ENCODE measurements around the gene HAPLN3. TPM values are rescaled to one million over a fixed set of nuclear protein-coding genes. Genes with fewer than 3 reads are reported as not detected.

The HAPLN3 gene
- total and polyA plus RNA-seq, 4 experiments from 2014 or later = 40.7 to 126 (median 84.6) TPM

- H3K9me3 ChIP-seq (ENCODE audit: control insufficient read depth in 1 of 2, low read length in 2 of 2) = no peaks in the 10 kb centered on the region
- peaks cover 50 to 54% of the 10 kb centered on the region in 2 donors for H3K36me3 Mint-ChIP-seq
Observed at GRCh38 chr15:88876573-88876972, 18.8 kb downstream of the HAPLN3 start.

GRCh38 chr15:88874684-88875083 is 20.7 kb downstream of the HAPLN3 start:
- no peak overlapping the region for H3K4me3 Mint-ChIP-seq
- peak overlapping the region in 1 of 7 donors; percentile 64 for H3K27ac Mint-ChIP-seq
- Histone ChIP-seq H3K9me3 (ENCODE audit: control insufficient read depth in 1 of 2, low read length in 2 of 2) (no peaks in the 10 kb centered on the region), H3K4me1 (ENCODE audit: insufficient read depth, low read length) (no peaks in the 10 kb centered on the region), H3K27me3 (ENCODE audit: insufficient read depth, low read length) (no peaks in the 10 kb centered on the region), H3K4me3 (ENCODE audit: low read length in 2 of 2) (no peak overlapping the region), H3K27ac (ENCODE audit: low read depth, low read length) (no peak overlapping the region), H3K36me3 (ENCODE audit: insufficient read depth, low read length) (peaks cover 20% of the 10 kb centered on the region)
- intact Hi-C loops (cut with micrococcal nuclease) = no loop called here
- H3K27me3 Mint-ChIP-seq = no peaks in the 10 kb centered on the region
- ChIA-PET POLR2A (ENCODE audit: partially characterized antibody) (no interaction called here), CTCF (ENCODE audit: partially characterized antibody) (no interaction called here)
- DNase-seq = no peak
- H3K4me1 Mint-ChIP-seq = peaks cover 0 to 5% (median 0%) of the 10 kb centered on the region in 4 donors
- H3K36me3 Mint-ChIP-seq = peaks cover 37 to 38% of the 10 kb centered on the region in 2 donors
- H3K9me3 Mint-ChIP-seq = no peaks in the 10 kb centered on the region

More at GRCh38 chr15:88876573-88876972, 18.8 kb downstream of the HAPLN3 start:
- POLR2A ChIA-PET (ENCODE audit: partially characterized antibody) = no interaction called here
- Mint-ChIP-seq H3K27me3 (no peaks in the 10 kb centered on the region), H3K4me1 (peaks cover 0 to 5% (median 0%) of the 10 kb centered on the region in 4 donors), H3K9me3 (no peaks in the 10 kb centered on the region), H3K4me3 (no peak overlapping the region), H3K27ac (no peak overlapping the region)
- no peak for DNase-seq
- H3K36me3 ChIP-seq (ENCODE audit: insufficient read depth, low read length) = peaks cover 36% of the 10 kb centered on the region
- H3K27me3 ChIP-seq (ENCODE audit: insufficient read depth, low read length) = no peaks in the 10 kb centered on the region
- intact Hi-C loops (cut with micrococcal nuclease) = no loop called here
- no peaks in the 10 kb centered on the region for H3K4me1 ChIP-seq (ENCODE audit: insufficient read depth, low read length)
- CTCF ChIA-PET (ENCODE audit: partially characterized antibody) = interaction anchor here (0.9 kb wide), 1 partner anchor 244 kb away, joined by 3 read pairs; no protein-coding TSS in a partner anchor
- H3K4me3 ChIP-seq (ENCODE audit: low read length in 2 of 2) = no peak overlapping the region
- no peak overlapping the region for H3K27ac ChIP-seq (ENCODE audit: low read depth, low read length)

DNA sequence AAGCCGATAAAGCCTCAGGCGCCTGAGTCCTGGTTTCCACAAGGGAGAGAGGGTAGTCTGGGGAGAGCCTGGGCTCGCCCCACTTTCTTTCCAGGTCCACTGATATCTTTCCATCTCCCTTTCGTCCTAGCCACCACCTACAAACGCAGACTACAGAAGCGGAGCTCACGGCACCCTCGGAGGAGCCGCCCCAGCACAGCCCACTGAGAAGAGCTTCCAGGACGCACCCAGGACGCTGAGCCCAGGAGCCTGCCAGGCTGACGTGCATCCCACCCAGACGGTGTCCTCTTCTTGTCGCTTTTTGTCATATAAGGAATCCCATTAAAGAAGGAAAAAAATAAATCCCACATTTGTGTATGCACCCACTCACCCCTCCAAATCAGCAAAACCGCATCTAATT is 21.1 kb downstream of the HAPLN3 start:
- Mint-ChIP-seq H3K27me3 (no peaks in the 10 kb centered on the region), H3K4me3 (no peak overlapping the region), H3K36me3 (peaks cover 33 to 34% of the 10 kb centered on the region in 2 donors), H3K4me1 (peaks cover 0 to 5% (median 0%) of the 10 kb centered on the region in 4 donors), H3K9me3 (no peaks in the 10 kb centered on the region), H3K27ac (peak overlapping the region in 1 of 7 donors; percentile 64)
- Histone ChIP-seq H3K4me3 (ENCODE audit: low read length in 2 of 2) (no peak overlapping the region), H3K9me3 (ENCODE audit: control insufficient read depth in 1 of 2, low read length in 2 of 2) (no peaks in the 10 kb centered on the region), H3K27me3 (ENCODE audit: insufficient read depth, low read length) (no peaks in the 10 kb centered on the region), H3K27ac (ENCODE audit: low read depth, low read length) (no peak overlapping the region), H3K4me1 (ENCODE audit: insufficient read depth, low read length) (no peaks in the 10 kb centered on the region), H3K36me3 (ENCODE audit: insufficient read depth, low read length) (peaks cover 18% of the 10 kb centered on the region)
- CTCF ChIA-PET (ENCODE audit: partially characterized antibody) = interaction anchor here (0.6 kb wide), 1 partner anchor 60 kb away, joined by 3 read pairs; no protein-coding TSS in a partner anchor
- intact Hi-C loops (cut with micrococcal nuclease) = no loop called here
- POLR2A ChIA-PET (ENCODE audit: partially characterized antibody) = no interaction called here
- DNase-seq = no peak

DNA sequence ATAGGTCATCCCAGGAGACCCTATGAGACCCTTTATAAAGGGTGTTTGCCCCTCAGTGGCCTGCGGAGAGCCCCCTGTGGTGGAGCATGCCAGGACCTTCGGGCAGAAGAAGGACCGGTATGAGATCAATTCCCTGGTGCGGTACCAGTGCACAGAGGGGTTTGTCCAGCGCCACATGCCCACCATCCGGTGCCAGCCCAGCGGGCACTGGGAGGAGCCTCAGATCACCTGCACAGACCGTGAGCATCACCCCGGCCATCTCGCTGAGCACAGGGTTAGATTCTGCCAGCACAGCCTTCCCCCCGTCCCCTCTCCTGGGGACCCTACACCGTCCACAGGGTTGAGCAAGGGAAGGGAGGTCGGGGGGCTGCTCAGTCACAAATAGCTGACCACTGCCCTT is 21.6 kb downstream of the HAPLN3 start:
- H3K36me3 Mint-ChIP-seq = peaks cover 30 to 33% of the 10 kb centered on the region in 2 donors
- Histone ChIP-seq H3K4me3 (ENCODE audit: low read length in 2 of 2) (no peak overlapping the region), H3K27me3 (ENCODE audit: insufficient read depth, low read length) (no peaks in the 10 kb centered on the region), H3K9me3 (ENCODE audit: control insufficient read depth in 1 of 2, low read length in 2 of 2) (no peaks in the 10 kb centered on the region), H3K4me1 (ENCODE audit: insufficient read depth, low read length) (no peaks in the 10 kb centered on the region), H3K27ac (ENCODE audit: low read depth, low read length) (no peak overlapping the region), H3K36me3 (ENCODE audit: insufficient read depth, low read length) (peaks cover 18% of the 10 kb centered on the region)
- POLR2A ChIA-PET (ENCODE audit: partially characterized antibody) = no interaction called here
- intact Hi-C loops (cut with micrococcal nuclease) = no loop called here
- no peaks in the 10 kb centered on the region for H3K27me3 Mint-ChIP-seq
- peaks cover 0 to 5% (median 0%) of the 10 kb centered on the region in 4 donors for H3K4me1 Mint-ChIP-seq
- CTCF ChIA-PET (ENCODE audit: partially characterized antibody) = interaction anchor here (0.6 kb wide), 1 partner anchor 59 kb away, joined by 3 read pairs; no protein-coding TSS in a partner anchor
- no peak for DNase-seq
- H3K9me3 Mint-ChIP-seq = peaks cover 0 to 1% (median 0%) of the 10 kb centered on the region in 8 donors
- no peak overlapping the region for H3K4me3 Mint-ChIP-seq
- H3K27ac Mint-ChIP-seq = no peak overlapping the region

- intact Hi-C loops (cut with micrococcal nuclease) = no loop called here
- Mint-ChIP-seq H3K9me3 (peaks cover 0 to 2% (median 0%) of the 10 kb centered on the region in 8 donors), H3K4me1 (peaks cover 0 to 5% (median 0%) of the 10 kb centered on the region in 4 donors), H3K36me3 (peaks cover 27% of the 10 kb centered on the region in 2 donors), H3K27ac (no peak overlapping the region), H3K4me3 (no peak overlapping the region), H3K27me3 (no peaks in the 10 kb centered on the region)
- ChIA-PET POLR2A (ENCODE audit: partially characterized antibody) (no interaction called here), CTCF (ENCODE audit: partially characterized antibody) (no interaction called here)
- H3K27ac ChIP-seq (ENCODE audit: low read depth, low read length) = no peak overlapping the region
- H3K36me3 ChIP-seq (ENCODE audit: insufficient read depth, low read length) = peaks cover 9% of the 10 kb centered on the region
- no peaks in the 10 kb centered on the region for H3K4me1 ChIP-seq (ENCODE audit: insufficient read depth, low read length)
- H3K4me3 ChIP-seq (ENCODE audit: low read length in 2 of 2) = no peak overlapping the region
- H3K27me3 ChIP-seq (ENCODE audit: insufficient read depth, low read length) = no peaks in the 10 kb centered on the region
- DNase-seq = no peak
- no peaks in the 10 kb centered on the region for H3K9me3 ChIP-seq (ENCODE audit: control insufficient read depth in 1 of 2, low read length in 2 of 2)
Observed at GRCh38 chr15:88872706-88873105, 22.6 kb downstream of the HAPLN3 start.

DNA sequence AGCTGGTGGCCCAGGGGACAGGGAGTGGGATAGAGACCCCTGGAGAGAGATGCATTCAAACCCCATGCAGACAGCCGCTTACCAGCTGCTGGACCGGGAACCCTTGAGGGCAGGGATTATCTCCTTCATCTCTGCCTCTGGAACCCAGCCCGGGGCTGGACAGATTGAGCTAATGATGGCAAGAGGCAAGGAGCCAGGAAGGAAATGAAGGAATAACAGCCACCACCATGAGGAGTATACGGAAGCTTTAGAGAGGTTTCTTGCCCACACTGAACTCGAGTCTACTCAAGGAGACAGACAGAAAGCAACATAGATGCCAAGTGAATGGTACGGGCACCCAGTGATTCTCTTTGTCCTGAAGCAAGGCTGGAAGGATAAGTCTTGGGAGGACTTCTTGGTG is 23.2 kb downstream of the HAPLN3 start:
- H3K4me1 ChIP-seq (ENCODE audit: insufficient read depth, low read length) = no peaks in the 10 kb centered on the region
- H3K27me3 ChIP-seq (ENCODE audit: insufficient read depth, low read length) = no peaks in the 10 kb centered on the region
- CTCF ChIA-PET (ENCODE audit: partially characterized antibody) = interaction anchor here (0.8 kb wide), 1 partner anchor 14 kb away, joined by 3 read pairs; no protein-coding TSS in a partner anchor
- peaks cover 0 to 5% (median 0%) of the 10 kb centered on the region in 4 donors for H3K4me1 Mint-ChIP-seq
- no peak for DNase-seq
- H3K36me3 Mint-ChIP-seq = peaks cover 27% of the 10 kb centered on the region in 2 donors
- no peak overlapping the region for H3K4me3 Mint-ChIP-seq
- H3K9me3 ChIP-seq (ENCODE audit: control insufficient read depth in 1 of 2, low read length in 2 of 2) = no peaks in the 10 kb centered on the region
- no peak overlapping the region for H3K27ac ChIP-seq (ENCODE audit: low read depth, low read length)
- H3K4me3 ChIP-seq (ENCODE audit: low read length in 2 of 2) = no peak overlapping the region
- H3K36me3 ChIP-seq (ENCODE audit: insufficient read depth, low read length) = peaks cover 8% of the 10 kb centered on the region
- intact Hi-C loops (cut with micrococcal nuclease) = no loop called here
- POLR2A ChIA-PET (ENCODE audit: partially characterized antibody) = no interaction called here
- no peak overlapping the region for H3K27ac Mint-ChIP-seq
- no peaks in the 10 kb centered on the region for H3K27me3 Mint-ChIP-seq
- peaks cover 0 to 2% (median 0%) of the 10 kb centered on the region in 8 donors for H3K9me3 Mint-ChIP-seq

DNA sequence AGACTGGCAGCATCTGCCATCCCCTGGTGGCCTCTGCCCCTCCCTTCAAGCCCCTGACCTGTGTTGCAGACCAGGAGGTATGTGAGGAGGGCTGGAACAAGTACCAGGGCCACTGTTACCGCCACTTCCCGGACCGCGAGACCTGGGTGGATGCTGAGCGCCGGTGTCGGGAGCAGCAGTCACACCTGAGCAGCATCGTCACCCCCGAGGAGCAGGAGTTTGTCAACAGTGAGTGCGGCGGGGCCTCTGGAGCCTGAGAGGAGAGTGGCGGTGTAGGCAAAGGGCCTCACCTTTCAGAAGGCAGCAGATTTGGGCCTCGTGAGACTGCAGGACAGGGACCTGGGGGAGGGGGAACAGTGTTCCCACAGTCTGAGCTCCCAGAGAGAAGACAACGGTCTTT is 24.0 kb downstream of the HAPLN3 start:
- Histone ChIP-seq H3K36me3 (ENCODE audit: insufficient read depth, low read length) (peaks cover 4% of the 10 kb centered on the region), H3K27me3 (ENCODE audit: insufficient read depth, low read length) (no peaks in the 10 kb centered on the region), H3K4me1 (ENCODE audit: insufficient read depth, low read length) (no peaks in the 10 kb centered on the region), H3K4me3 (ENCODE audit: low read length in 2 of 2) (no peak overlapping the region), H3K27ac (ENCODE audit: low read depth, low read length) (no peak overlapping the region), H3K9me3 (ENCODE audit: control insufficient read depth in 1 of 2, low read length in 2 of 2) (no peaks in the 10 kb centered on the region)
- peaks cover 0 to 4% (median 0%) of the 10 kb centered on the region in 4 donors for H3K4me1 Mint-ChIP-seq
- no peak overlapping the region for H3K4me3 Mint-ChIP-seq
- no peak for DNase-seq
- H3K27me3 Mint-ChIP-seq = no peaks in the 10 kb centered on the region
- ChIA-PET CTCF (ENCODE audit: partially characterized antibody) (no interaction called here), POLR2A (ENCODE audit: partially characterized antibody) (no interaction called here)
- peaks cover 0 to 2% (median 0%) of the 10 kb centered on the region in 8 donors for H3K9me3 Mint-ChIP-seq
- H3K36me3 Mint-ChIP-seq = peaks cover 19% of the 10 kb centered on the region in 2 donors
- H3K27ac Mint-ChIP-seq = no peak overlapping the region
- intact Hi-C loops (cut with micrococcal nuclease) = no loop called here
